Loucy (cell line): ENCODE data around the gene PSME3.
A peak's percentile ranks its signal among the peaks of the same experiment; 100 is the strongest.

Source experiments
- H2AFZ ChIP-seq: fragments of 200-600 bp; sonication (generic); 2 replicates; pipeline ENCODE4 v1.6.0; 2016; ENCODE audit warnings: antibody characterized with exemption, mild to moderate bottlenecking, low read length, moderate library complexity
- H3F3A ChIP-seq: fragments of 200-600 bp; 2 replicates; pipeline ENCODE4 v1.6.0; 2016; ENCODE audit warnings: antibody characterized with exemption, low read depth, mild to moderate bottlenecking
- H3K27me3 ChIP-seq: fragments of 200-600 bp; sonication (generic); 2 replicates; pipeline ENCODE4 v1.6.1; 2014; ENCODE audit warnings: low read length, mild to moderate bottlenecking; ENCODE audit not compliant: insufficient read depth, poor library complexity, severe bottlenecking
- H3K36me3 ChIP-seq: fragments of 200-600 bp; sonication (generic); 2 replicates; pipeline ENCODE4 v1.6.1; 2016; ENCODE audit warnings: low read length; ENCODE audit not compliant: insufficient read depth
- H3K4me1 ChIP-seq: fragments of 200-600 bp; sonication (generic); 2 replicates; pipeline ENCODE4 v1.5.1; 2014; ENCODE audit warnings: low read length, mild to moderate bottlenecking; ENCODE audit not compliant: insufficient read depth, poor library complexity, severe bottlenecking
- H3K4me2 ChIP-seq: fragments of 200-600 bp; sonication (generic); 2 replicates; pipeline ENCODE4 v1.6.0; 2014; ENCODE audit warnings: antibody characterized with exemption, low read length, low read depth, mild to moderate bottlenecking; ENCODE audit not compliant: poor library complexity, severe bottlenecking
- H3K4me3 ChIP-seq: fragments of 200-600 bp; sonication (generic); 2 replicates; pipeline ENCODE4 v1.5.1; 2014; ENCODE audit warnings: low read length, mild to moderate bottlenecking, mixed read lengths; ENCODE audit not compliant: poor library complexity, severe bottlenecking
- H3K79me2 ChIP-seq: fragments of 200-600 bp; sonication (generic); 2 replicates; pipeline ENCODE4 v1.6.1; 2014; ENCODE audit warnings: low read length; ENCODE audit not compliant: insufficient read depth
- H3K9ac ChIP-seq: fragments of 200-600 bp; sonication (generic); 2 replicates; pipeline ENCODE4 v1.6.0; 2014; ENCODE audit warnings: mild to moderate bottlenecking, low read depth, low read length, moderate library complexity; ENCODE audit not compliant: poor library complexity, severe bottlenecking
- H3K9me2 ChIP-seq: fragments of 200-600 bp; sonication (generic); replicated peaks from 2 replicates; pipeline ENCODE4 v1.6.1; 2016; ENCODE audit warnings: low read depth, low read length, mixed read lengths
- H3K9me3 ChIP-seq: fragments of 200-600 bp; sonication (generic); 2 replicates; pipeline ENCODE4 v1.6.1; 2014; ENCODE audit warnings: mild to moderate bottlenecking, antibody characterized with exemption, low read length, low read depth; ENCODE audit not compliant: insufficient read depth
- H4K20me1 ChIP-seq: fragments of 200-600 bp; sonication (generic); 2 replicates; pipeline ENCODE4 v1.6.0; 2014; ENCODE audit warnings: antibody characterized with exemption, low read length, mild to moderate bottlenecking; ENCODE audit not compliant: insufficient read depth, poor library complexity, severe bottlenecking
- CTCF ChIP-seq: fragments of 200-600 bp; sonication (generic); conservative IDR thresholded peaks from 2 replicates; pipeline ENCODE4 v1.5.1; 2014; ENCODE audit warnings: mild to moderate bottlenecking, antibody characterized with exemption, low read length
- EZH2phosphoT487 ChIP-seq: fragments of 200-600 bp; IDR thresholded peaks from 2 replicates; pipeline ENCODE4 v1.6.1; 2018; ENCODE audit warnings: antibody characterized with exemption, mild to moderate bottlenecking, moderate library complexity, borderline replicate concordance

The PSME3 gene

GRCh38 chr17:42841975-42842685 is 8.9 kb downstream of the PSME3 start:
- peaks cover 75% of the 10 kb centered on the region; the same call in 1 of the 2 replicates for H3K36me3 ChIP-seq
- no peak for TF ChIP-seq EZH2phosphoT487
- TF ChIP-seq CTCF = no peak

GRCh38 chr17:42843358-42843934 is 10.2 kb downstream of the PSME3 start:
- Histone ChIP-seq H3K4me1 (no peaks in the 10 kb centered on the region), H3K36me3 (peaks cover 64% of the 10 kb centered on the region; the same call in 1 of the 2 replicates), H3K4me3 (no peak overlapping the region), H3K4me2 (no peak overlapping the region), H3K27me3 (no peaks in the 10 kb centered on the region), H2AFZ (no peak overlapping the region), H3K79me2 (no peaks in the 10 kb centered on the region; the same call in 1 of the 2 replicates), H3K9ac (no peak overlapping the region), H3K9me2 (no peaks in the 10 kb centered on the region), H4K20me1 (no peaks in the 10 kb centered on the region), H3F3A (no peaks in the 10 kb centered on the region), H3K9me3 (no peaks in the 10 kb centered on the region)
- TF ChIP-seq EZH2phosphoT487 = no peak
- TF ChIP-seq CTCF = peak; percentile 81

More at GRCh38 chr17:42841975-42842685, 8.9 kb downstream of the PSME3 start:
- Histone ChIP-seq H3K79me2 (peaks cover 7% of the 10 kb centered on the region; the same call in 1 of the 2 replicates), H3K4me2 (no peak overlapping the region), H3K4me1 (no peaks in the 10 kb centered on the region), H3F3A (no peaks in the 10 kb centered on the region), H2AFZ (no peak overlapping the region), H3K9me3 (no peaks in the 10 kb centered on the region), H3K9ac (no peak overlapping the region), H3K4me3 (no peak overlapping the region), H4K20me1 (no peaks in the 10 kb centered on the region), H3K9me2 (no peaks in the 10 kb centered on the region), H3K27me3 (no peaks in the 10 kb centered on the region)

GRCh38 chr17:42844271-42844670 is 11.1 kb downstream of the PSME3 start, which contains the start of gene AOC2:
Gene AOC2 (plus strand): TSS chr17:42844580. CDS start chr17:42844627, 47 bp downstream.
- TF ChIP-seq EZH2phosphoT487 (no peak), CTCF (no peak)
- H3K36me3 ChIP-seq = peaks cover 55% of the 10 kb centered on the region; the same call in 1 of the 2 replicates
- no peaks in the 10 kb centered on the region for H3K27me3 ChIP-seq
- no peaks in the 10 kb centered on the region for H3K9me3 ChIP-seq
- no peaks in the 10 kb centered on the region for H3K9me2 ChIP-seq
- H2AFZ ChIP-seq = no peak within 1 kb of the TSS
- no peaks in the 10 kb centered on the region for H3F3A ChIP-seq
- no peak within 1 kb of the TSS for H3K9ac ChIP-seq
- no peak within 1 kb of the TSS for H3K4me2 ChIP-seq
- H3K4me3 ChIP-seq = no peak within 1 kb of the TSS
- no peaks in the 10 kb centered on the region for H4K20me1 ChIP-seq
- H3K4me1 ChIP-seq = no peaks in the 10 kb centered on the region
- no peaks in the 10 kb centered on the region; the same call in 1 of the 2 replicates for H3K79me2 ChIP-seq
